Measurements from ENCODE around the gene PCK1. TPM values are rescaled to one million over a fixed set of nuclear protein-coding genes. Genes with fewer than 3 reads are reported as not detected.

PCK1 gene
- total RNA-seq, 1 donor = not detected

- Histone ChIP-seq H3K4me3 (ENCODE audit: insufficient read depth, low read length) (no peak overlapping the region), H3K79me2 (ENCODE audit: insufficient read depth, low read length) (no peaks in the 10 kb centered on the region), H3K27ac (ENCODE audit: low read depth, low read length) (no peak overlapping the region), H3K36me3 (ENCODE audit: insufficient read depth, low read length) (no peaks in the 10 kb centered on the region), H3K4me2 (ENCODE audit: insufficient read depth, low read length) (no peak overlapping the region), H4K20me1 (ENCODE audit: insufficient read depth, low read length) (no peaks in the 10 kb centered on the region), H3K27me3 (ENCODE audit: insufficient read depth, low read length) (peaks cover 4% of the 10 kb centered on the region), H3K4me1 (ENCODE audit: insufficient read depth, low read length) (no peaks in the 10 kb centered on the region), H3K9me3 (ENCODE audit: low read depth, low read length) (no peaks in the 10 kb centered on the region), H2AFZ (ENCODE audit: low read length) (no peak overlapping the region)
- no peak for TF ChIP-seq CTCF (IDR thresholded peaks at IDR 0.05; ENCODE audit: extremely low read depth, low read depth, low read length)
- DNase-seq (ENCODE audit: insufficient read length, low spot score, missing footprints) = peak; percentile 27
These were observed 44.1 kb downstream of the PCK1 start for GRCh38 chr20:57605045-57605444.

GRCh38 chr20:57605878-57606277 lies 45.0 kb downstream of the PCK1 start:
- no peaks in the 10 kb centered on the region for H3K4me1 ChIP-seq (ENCODE audit: insufficient read depth, low read length)
- H2AFZ ChIP-seq (ENCODE audit: low read length) = no peak overlapping the region
- H3K36me3 ChIP-seq (ENCODE audit: insufficient read depth, low read length) = no peaks in the 10 kb centered on the region
- no peaks in the 10 kb centered on the region for H3K9me3 ChIP-seq (ENCODE audit: low read depth, low read length)
- no peak for DNase-seq (ENCODE audit: insufficient read length, low spot score, missing footprints)
- no peak for TF ChIP-seq CTCF (IDR thresholded peaks at IDR 0.05; ENCODE audit: extremely low read depth, low read depth, low read length)
- no peaks in the 10 kb centered on the region for H4K20me1 ChIP-seq (ENCODE audit: insufficient read depth, low read length)
- H3K4me3 ChIP-seq (ENCODE audit: insufficient read depth, low read length) = no peak overlapping the region
- H3K27me3 ChIP-seq (ENCODE audit: insufficient read depth, low read length) = peaks cover 4% of the 10 kb centered on the region
- H3K27ac ChIP-seq (ENCODE audit: low read depth, low read length) = no peak overlapping the region
- no peak overlapping the region for H3K4me2 ChIP-seq (ENCODE audit: insufficient read depth, low read length)
- H3K79me2 ChIP-seq (ENCODE audit: insufficient read depth, low read length) = no peaks in the 10 kb centered on the region

DNA sequence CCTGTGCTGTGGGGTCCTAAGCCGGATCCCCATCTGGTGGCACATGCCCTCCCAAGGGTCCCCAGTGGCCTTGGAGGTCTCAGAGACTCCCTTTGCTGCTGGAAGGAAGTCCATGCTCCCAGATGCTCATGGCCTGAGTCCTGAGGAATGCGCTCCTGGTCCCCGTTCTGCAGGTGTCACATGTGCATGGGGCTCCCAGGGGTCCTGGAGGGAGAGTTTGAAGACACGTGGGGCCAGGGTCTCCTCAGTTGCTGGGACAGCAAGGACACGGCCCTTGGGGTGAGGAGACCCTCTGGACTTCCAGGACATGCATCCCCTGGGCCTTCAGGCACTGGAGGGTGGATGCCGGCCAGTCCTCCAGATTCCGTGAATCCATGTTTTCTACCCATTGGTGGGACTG lies 47.6 kb downstream of the PCK1 start:
- H3K4me3 ChIP-seq (ENCODE audit: insufficient read depth, low read length) = no peak overlapping the region
- H3K9me3 ChIP-seq (ENCODE audit: low read depth, low read length) = no peaks in the 10 kb centered on the region
- H3K27me3 ChIP-seq (ENCODE audit: insufficient read depth, low read length) = peaks cover 4% of the 10 kb centered on the region
- no peaks in the 10 kb centered on the region for H3K36me3 ChIP-seq (ENCODE audit: insufficient read depth, low read length)
- no peak overlapping the region for H3K4me2 ChIP-seq (ENCODE audit: insufficient read depth, low read length)
- no peak for DNase-seq (ENCODE audit: insufficient read length, low spot score, missing footprints)
- no peaks in the 10 kb centered on the region for H3K79me2 ChIP-seq (ENCODE audit: insufficient read depth, low read length)
- no peak overlapping the region for H3K27ac ChIP-seq (ENCODE audit: low read depth, low read length)
- no peak overlapping the region for H2AFZ ChIP-seq (ENCODE audit: low read length)
- TF ChIP-seq CTCF (IDR thresholded peaks at IDR 0.05; ENCODE audit: extremely low read depth, low read depth, low read length) = no peak
- no peaks in the 10 kb centered on the region for H4K20me1 ChIP-seq (ENCODE audit: insufficient read depth, low read length)
- H3K4me1 ChIP-seq (ENCODE audit: insufficient read depth, low read length) = no peaks in the 10 kb centered on the region

DNA sequence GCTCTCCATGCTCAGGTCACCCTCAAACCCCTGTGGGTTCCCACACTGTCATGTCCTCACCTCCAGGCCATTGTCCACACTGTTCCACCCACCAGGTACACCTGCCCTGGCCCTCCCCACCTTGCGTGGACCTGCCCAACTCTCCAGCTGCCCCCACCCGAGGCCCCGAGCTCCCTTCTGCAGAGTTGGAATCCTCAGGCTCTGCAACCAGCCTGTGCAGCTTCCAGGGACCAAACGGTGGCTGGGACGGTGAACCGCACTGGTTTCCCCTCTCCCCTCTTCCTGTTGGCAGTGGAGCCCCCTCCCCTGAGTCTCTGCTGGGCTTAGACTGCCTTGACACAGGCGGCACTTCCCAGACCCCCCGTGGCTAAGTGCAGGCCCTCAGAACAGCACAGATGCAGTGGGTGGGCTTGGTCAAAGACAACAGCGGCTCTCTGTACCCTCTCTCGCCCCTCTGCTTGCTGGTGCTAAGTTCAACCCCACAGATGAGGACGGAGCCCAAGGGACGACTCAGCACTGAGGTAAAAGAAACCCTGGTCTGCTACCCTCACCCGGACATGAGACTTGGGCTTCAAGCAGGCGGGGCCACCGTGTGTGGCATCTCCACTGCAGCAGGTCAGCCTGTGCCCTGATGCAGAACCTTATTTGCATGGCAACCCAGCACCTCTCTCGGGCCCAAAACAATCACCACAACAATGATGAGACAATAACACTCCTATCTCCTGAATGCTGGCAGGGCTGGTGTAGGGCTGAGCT lies 48.4 kb downstream of the PCK1 start:
- peaks cover 4% of the 10 kb centered on the region for H3K27me3 ChIP-seq (ENCODE audit: insufficient read depth, low read length)
- TF ChIP-seq CTCF (IDR thresholded peaks at IDR 0.05; ENCODE audit: extremely low read depth, low read depth, low read length) = no peak
- H3K4me3 ChIP-seq (ENCODE audit: insufficient read depth, low read length) = no peak overlapping the region
- H2AFZ ChIP-seq (ENCODE audit: low read length) = no peak overlapping the region
- no peaks in the 10 kb centered on the region for H3K4me1 ChIP-seq (ENCODE audit: insufficient read depth, low read length)
- no peak for DNase-seq (ENCODE audit: insufficient read length, low spot score, missing footprints)
- H3K36me3 ChIP-seq (ENCODE audit: insufficient read depth, low read length) = no peaks in the 10 kb centered on the region
- H3K27ac ChIP-seq (ENCODE audit: low read depth, low read length) = no peak overlapping the region
- H3K79me2 ChIP-seq (ENCODE audit: insufficient read depth, low read length) = no peaks in the 10 kb centered on the region
- no peaks in the 10 kb centered on the region for H3K9me3 ChIP-seq (ENCODE audit: low read depth, low read length)
- no peaks in the 10 kb centered on the region for H4K20me1 ChIP-seq (ENCODE audit: insufficient read depth, low read length)
- H3K4me2 ChIP-seq (ENCODE audit: insufficient read depth, low read length) = no peak overlapping the region
